ENCODE results near the gene SORCS3.

SORCS3 gene

GRCh38 chr10:105288613-105289012, 647.5 kb downstream of the SORCS3 start:
- no peak for TF ChIP-seq CTCF (IDR thresholded peaks at IDR 0.05; ENCODE audit: low read depth, low read length)
- no peak overlapping the region for H3K4me3 ChIP-seq (ENCODE audit: low read depth, low read length)

GRCh38 chr10:105291571-105291970, 650.5 kb downstream of the SORCS3 start:
- TF ChIP-seq CTCF (IDR thresholded peaks at IDR 0.05; ENCODE audit: low read depth, low read length), result no peak
- no peak overlapping the region for H3K4me3 ChIP-seq (ENCODE audit: low read depth, low read length)

- no peak for TF ChIP-seq CTCF (IDR thresholded peaks at IDR 0.05; ENCODE audit: low read depth, low read length)
- no peak overlapping the region for H3K4me3 ChIP-seq (ENCODE audit: low read depth, low read length)
Observed at GRCh38 chr10:105292236-105292635, 651.1 kb downstream of the SORCS3 start.

Data from WI38 (cell line).